SK-N-SH treated with all-trans-retinoic acid at 6 μM for 48 hours (cell line): ENCODE results near the gene MINDY4.

ENCODE experiments used
- ARNTL ChIP-seq: fragments of 450-650 bp; formaldehyde crosslinking; IDR thresholded peaks from 2 replicates; pipeline ENCODE4 v1.5.0; 2020; ENCODE audit warnings: low read depth, mild to moderate bottlenecking, moderate library complexity, borderline replicate concordance
- RARB ChIP-seq: fragments of 250-450 bp; sonication (Bioruptor Pico); IDR thresholded peaks from 2 replicates; pipeline ENCODE4 v1.8.0; 2021; ENCODE audit warnings: mild to moderate bottlenecking, moderate library complexity
- SNAI2 ChIP-seq: fragments of 250-450 bp; sonication (Bioruptor Pico); IDR thresholded peaks from 2 replicates; pipeline ENCODE4 v1.5.0; 2020; ENCODE audit warnings: mild to moderate bottlenecking, moderate library complexity
- ZFP30 ChIP-seq: fragments of 450-650 bp; formaldehyde crosslinking; IDR thresholded peaks from 2 replicates; pipeline ENCODE4 v1.5.0; 2022; ENCODE audit warnings: mild to moderate bottlenecking, moderate library complexity
- TF ChIP-seq, protein P1 (sequence below): fragments of 250-450 bp; sonication (Bioruptor Pico); IDR thresholded peaks from 2 replicates; pipeline ENCODE4 v1.8.0; 2020; ENCODE audit warnings: mild to moderate bottlenecking, moderate library complexity, borderline replicate concordance
- TF ChIP-seq, protein P2 (sequence below): fragments of 250-450 bp; sonication (Bioruptor Pico); IDR thresholded peaks from 2 replicates; pipeline ENCODE4 v1.5.1; 2020; ENCODE audit warnings: low read depth, mild to moderate bottlenecking, moderate library complexity

DNA sequence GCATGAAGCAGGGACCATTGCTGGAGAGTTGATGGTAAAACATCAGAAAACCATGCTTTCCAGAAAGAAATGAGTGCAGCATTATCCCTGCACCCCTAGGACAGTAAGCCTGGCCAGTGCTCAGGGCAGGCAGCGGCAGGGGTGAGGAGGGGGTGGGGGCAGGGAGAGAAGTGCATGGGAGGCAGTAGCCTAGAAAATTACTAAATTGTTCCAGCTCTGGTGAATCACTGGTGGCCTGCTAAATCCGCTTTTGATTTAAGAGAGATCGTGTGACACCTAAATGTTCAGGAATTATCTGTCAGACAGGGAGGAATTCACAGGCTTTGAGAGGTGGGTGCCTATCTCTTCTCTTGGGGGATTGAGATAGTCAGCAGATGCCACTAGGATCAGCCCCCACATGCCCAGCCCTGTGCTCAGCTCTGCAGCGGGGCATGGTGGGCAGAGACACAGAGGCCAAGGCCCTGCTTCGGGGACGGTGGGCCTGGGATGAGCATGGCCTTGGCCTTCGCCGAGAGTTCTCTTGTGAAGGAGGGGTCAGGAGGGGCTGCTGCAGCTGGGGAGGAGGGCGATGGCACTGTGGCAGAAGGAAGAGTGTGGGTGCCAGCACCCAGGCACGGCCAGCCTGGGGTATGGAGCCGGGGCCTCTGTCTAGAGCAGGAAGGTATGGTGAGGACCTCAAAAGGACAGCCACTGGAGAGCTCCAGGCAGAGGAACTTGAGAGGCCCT is 135.5 kb downstream of the MINDY4 start:
- TF ChIP-seq ARNTL (CRISPR knock-in tag) (no peak), SNAI2 (CRISPR knock-in tag) (no peak), RARB (CRISPR knock-in tag) (no peak), ZFP30 (CRISPR knock-in tag) (no peak)
- TF ChIP-seq, protein P1, sequence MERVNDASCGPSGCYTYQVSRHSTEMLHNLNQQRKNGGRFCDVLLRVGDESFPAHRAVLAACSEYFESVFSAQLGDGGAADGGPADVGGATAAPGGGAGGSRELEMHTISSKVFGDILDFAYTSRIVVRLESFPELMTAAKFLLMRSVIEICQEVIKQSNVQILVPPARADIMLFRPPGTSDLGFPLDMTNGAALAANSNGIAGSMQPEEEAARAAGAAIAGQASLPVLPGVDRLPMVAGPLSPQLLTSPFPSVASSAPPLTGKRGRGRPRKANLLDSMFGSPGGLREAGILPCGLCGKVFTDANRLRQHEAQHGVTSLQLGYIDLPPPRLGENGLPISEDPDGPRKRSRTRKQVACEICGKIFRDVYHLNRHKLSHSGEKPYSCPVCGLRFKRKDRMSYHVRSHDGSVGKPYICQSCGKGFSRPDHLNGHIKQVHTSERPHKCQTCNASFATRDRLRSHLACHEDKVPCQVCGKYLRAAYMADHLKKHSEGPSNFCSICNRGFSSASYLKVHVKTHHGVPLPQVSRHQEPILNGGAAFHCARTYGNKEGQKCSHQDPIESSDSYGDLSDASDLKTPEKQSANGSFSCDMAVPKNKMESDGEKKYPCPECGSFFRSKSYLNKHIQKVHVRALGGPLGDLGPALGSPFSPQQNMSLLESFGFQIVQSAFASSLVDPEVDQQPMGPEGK (CRISPR knock-in tag) = no peak
- TF ChIP-seq, protein P2, sequence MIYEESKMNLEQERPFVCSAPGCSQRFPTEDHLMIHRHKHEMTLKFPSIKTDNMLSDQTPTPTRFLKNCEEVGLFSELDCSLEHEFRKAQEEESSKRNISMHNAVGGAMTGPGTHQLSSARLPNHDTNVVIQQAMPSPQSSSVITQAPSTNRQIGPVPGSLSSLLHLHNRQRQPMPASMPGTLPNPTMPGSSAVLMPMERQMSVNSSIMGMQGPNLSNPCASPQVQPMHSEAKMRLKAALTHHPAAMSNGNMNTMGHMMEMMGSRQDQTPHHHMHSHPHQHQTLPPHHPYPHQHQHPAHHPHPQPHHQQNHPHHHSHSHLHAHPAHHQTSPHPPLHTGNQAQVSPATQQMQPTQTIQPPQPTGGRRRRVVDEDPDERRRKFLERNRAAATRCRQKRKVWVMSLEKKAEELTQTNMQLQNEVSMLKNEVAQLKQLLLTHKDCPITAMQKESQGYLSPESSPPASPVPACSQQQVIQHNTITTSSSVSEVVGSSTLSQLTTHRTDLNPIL (CRISPR knock-in tag) = no peak
